ENCODE measurements around the gene KCNH1. TPM values are rescaled to one million over a fixed set of nuclear protein-coding genes. Genes with fewer than 3 reads are reported as not detected.

The KCNH1 gene
- total RNA-seq, 2 donors from 2014 or later: 3.2 to 3.5 TPM

- Histone ChIP-seq H3K4me1 (ENCODE audit: control insufficient read depth, insufficient read depth, low read length) (no peaks in the 10 kb centered on the region), H3K4me3 (ENCODE audit: low read length) (no peak overlapping the region), H3K9me3 (ENCODE audit: control insufficient read depth, low read length) (no peaks in the 10 kb centered on the region), H3K36me3 (ENCODE audit: control insufficient read depth, insufficient read depth, low read length) (no peaks in the 10 kb centered on the region), H3K27me3 (ENCODE audit: control insufficient read depth, insufficient read depth, low read length, poor library complexity, severe bottlenecking) (no peaks in the 10 kb centered on the region), H3K27ac (ENCODE audit: low read depth, low read length) (no peak overlapping the region), H3K9ac (ENCODE audit: extremely low read depth, low read length, poor library complexity, severe bottlenecking) (no peak overlapping the region)
- DNase-seq: no peak
- H3K27me3 Mint-ChIP-seq (ENCODE audit: insufficient read depth): no peaks in the 10 kb centered on the region
- TF ChIP-seq, protein P1, sequence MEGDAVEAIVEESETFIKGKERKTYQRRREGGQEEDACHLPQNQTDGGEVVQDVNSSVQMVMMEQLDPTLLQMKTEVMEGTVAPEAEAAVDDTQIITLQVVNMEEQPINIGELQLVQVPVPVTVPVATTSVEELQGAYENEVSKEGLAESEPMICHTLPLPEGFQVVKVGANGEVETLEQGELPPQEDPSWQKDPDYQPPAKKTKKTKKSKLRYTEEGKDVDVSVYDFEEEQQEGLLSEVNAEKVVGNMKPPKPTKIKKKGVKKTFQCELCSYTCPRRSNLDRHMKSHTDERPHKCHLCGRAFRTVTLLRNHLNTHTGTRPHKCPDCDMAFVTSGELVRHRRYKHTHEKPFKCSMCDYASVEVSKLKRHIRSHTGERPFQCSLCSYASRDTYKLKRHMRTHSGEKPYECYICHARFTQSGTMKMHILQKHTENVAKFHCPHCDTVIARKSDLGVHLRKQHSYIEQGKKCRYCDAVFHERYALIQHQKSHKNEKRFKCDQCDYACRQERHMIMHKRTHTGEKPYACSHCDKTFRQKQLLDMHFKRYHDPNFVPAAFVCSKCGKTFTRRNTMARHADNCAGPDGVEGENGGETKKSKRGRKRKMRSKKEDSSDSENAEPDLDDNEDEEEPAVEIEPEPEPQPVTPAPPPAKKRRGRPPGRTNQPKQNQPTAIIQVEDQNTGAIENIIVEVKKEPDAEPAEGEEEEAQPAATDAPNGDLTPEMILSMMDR (conservative IDR thresholded peaks at IDR 0.05): no peak
- 94% methylated on average over 2 of the region's 2 CpGs; no CpG with 5 or more reads in 1 of the 2 experiments for WGBS, 2 experiments (ENCODE audit: insufficient coverage in 1 of 2, insufficient read length in 1 of 2)
- no peak overlapping the region for H3K27ac Mint-ChIP-seq
- no peaks in the 10 kb centered on the region for H3K9me3 Mint-ChIP-seq
- peaks cover 4% of the 10 kb centered on the region for H3K4me1 Mint-ChIP-seq
- no peaks in the 10 kb centered on the region for H3K36me3 Mint-ChIP-seq (ENCODE audit: low read depth)
- no peak overlapping the region for H3K4me3 Mint-ChIP-seq
Observed at GRCh38 chr1:210709701-210710100, 424.2 kb downstream of the KCNH1 start.

DNA sequence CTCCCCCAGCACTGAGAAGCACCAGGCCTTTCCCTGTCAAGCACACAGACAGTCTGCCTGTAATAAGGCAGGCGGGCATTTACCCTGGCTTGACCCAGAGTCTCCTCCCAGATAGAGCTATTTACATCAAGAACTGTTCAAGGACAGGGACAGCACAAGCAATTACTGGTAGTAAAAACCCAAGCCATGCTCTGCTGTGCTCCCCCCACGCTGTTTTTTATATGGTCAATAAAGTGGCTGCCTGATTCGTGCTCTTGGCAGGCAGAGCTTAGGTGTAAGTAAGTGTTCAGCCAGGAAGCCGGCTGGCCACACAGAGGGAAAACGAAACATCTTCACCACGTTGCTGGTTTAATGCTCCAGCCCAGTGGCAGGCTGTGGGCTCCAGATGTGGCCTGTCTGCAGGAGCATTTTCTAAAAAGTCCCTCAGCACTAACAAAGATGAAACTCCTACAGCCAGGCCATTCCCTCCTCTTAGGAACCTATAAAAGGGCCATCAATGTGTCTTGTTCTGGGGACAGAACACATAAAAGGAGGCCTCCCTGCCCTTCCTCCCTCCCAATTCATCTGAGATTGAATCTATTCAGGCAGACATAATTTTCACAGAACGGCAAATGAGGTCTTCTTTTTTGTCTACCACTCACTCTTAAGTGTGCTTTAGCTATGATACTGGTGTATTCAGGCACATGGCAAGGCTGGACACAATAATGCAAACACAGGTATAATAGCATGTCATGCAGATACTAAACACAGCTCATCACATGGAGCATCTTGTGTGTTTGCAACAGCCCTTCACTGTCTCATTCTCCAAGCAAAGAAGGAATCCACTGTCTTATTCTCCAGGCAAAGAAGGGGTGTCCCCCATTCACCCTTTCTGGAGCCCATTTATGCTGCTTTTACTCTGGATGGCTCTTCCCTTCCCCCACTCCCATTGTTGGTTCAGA is 426.4 kb downstream of the KCNH1 start:
- Mint-ChIP-seq H3K27me3 (ENCODE audit: insufficient read depth) (no peaks in the 10 kb centered on the region), H3K9me3 (no peaks in the 10 kb centered on the region), H3K4me3 (no peak overlapping the region), H3K27ac (no peak overlapping the region), H3K36me3 (ENCODE audit: low read depth) (no peaks in the 10 kb centered on the region), H3K4me1 (peaks cover 4% of the 10 kb centered on the region)
- Histone ChIP-seq H3K4me3 (ENCODE audit: low read length) (no peak overlapping the region), H3K9ac (ENCODE audit: extremely low read depth, low read length, poor library complexity, severe bottlenecking) (no peak overlapping the region), H3K9me3 (ENCODE audit: control insufficient read depth, low read length) (no peaks in the 10 kb centered on the region), H3K4me1 (ENCODE audit: control insufficient read depth, insufficient read depth, low read length) (no peaks in the 10 kb centered on the region), H3K27me3 (ENCODE audit: control insufficient read depth, insufficient read depth, low read length, poor library complexity, severe bottlenecking) (no peaks in the 10 kb centered on the region), H3K36me3 (ENCODE audit: control insufficient read depth, insufficient read depth, low read length) (no peaks in the 10 kb centered on the region), H3K27ac (ENCODE audit: low read depth, low read length) (no peak overlapping the region)
- 84 to 97% methylated on average over 6 to 7 of the region's 7 CpGs for WGBS, 2 experiments (ENCODE audit: insufficient coverage in 1 of 2, insufficient read length in 1 of 2)
- DNase-seq: no peak
- TF ChIP-seq, protein P1 (conservative IDR thresholded peaks at IDR 0.05): no peak

DNA sequence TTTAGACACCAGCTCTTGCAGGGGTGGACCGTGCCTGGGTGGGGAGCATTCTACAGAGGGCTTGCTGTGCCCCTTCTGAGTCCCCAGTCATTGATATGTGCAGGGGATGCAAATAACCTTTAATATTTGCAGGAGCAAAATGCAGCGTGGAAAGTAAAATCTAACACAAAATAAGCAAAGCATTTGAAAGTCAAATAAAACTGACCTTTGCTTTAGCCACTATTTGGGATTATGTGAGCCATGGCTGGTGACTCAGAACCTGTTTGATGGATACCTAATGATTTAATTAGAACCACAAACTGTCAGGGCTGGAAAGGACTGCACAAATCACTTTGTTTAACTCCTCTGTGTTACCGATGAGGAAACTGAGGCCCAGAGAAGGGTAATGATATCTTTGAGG is 427.7 kb downstream of the KCNH1 start:
- Histone ChIP-seq H3K36me3 (ENCODE audit: control insufficient read depth, insufficient read depth, low read length) (no peaks in the 10 kb centered on the region), H3K27me3 (ENCODE audit: control insufficient read depth, insufficient read depth, low read length, poor library complexity, severe bottlenecking) (no peaks in the 10 kb centered on the region), H3K4me1 (ENCODE audit: control insufficient read depth, insufficient read depth, low read length) (no peaks in the 10 kb centered on the region), H3K9ac (ENCODE audit: extremely low read depth, low read length, poor library complexity, severe bottlenecking) (no peak overlapping the region), H3K27ac (ENCODE audit: low read depth, low read length) (no peak overlapping the region), H3K9me3 (ENCODE audit: control insufficient read depth, low read length) (no peaks in the 10 kb centered on the region), H3K4me3 (ENCODE audit: low read length) (no peak overlapping the region)
- WGBS, 2 experiments (ENCODE audit: insufficient coverage in 1 of 2, insufficient read length in 1 of 2): 92 to 100% methylated on average over 2 to 3 of the region's 3 CpGs
- H3K27me3 Mint-ChIP-seq (ENCODE audit: insufficient read depth): no peaks in the 10 kb centered on the region
- no peaks in the 10 kb centered on the region for H3K9me3 Mint-ChIP-seq
- no peak overlapping the region for H3K4me3 Mint-ChIP-seq
- DNase-seq: no peak
- no peak overlapping the region for H3K27ac Mint-ChIP-seq
- H3K4me1 Mint-ChIP-seq: peaks cover 4% of the 10 kb centered on the region
- TF ChIP-seq, protein P1 (conservative IDR thresholded peaks at IDR 0.05): no peak
- no peaks in the 10 kb centered on the region for H3K36me3 Mint-ChIP-seq (ENCODE audit: low read depth)

Measured in endodermal cell (in vitro differentiated cells).